ENCODE data around the gene XPO6. TPM values are rescaled to one million over a fixed set of nuclear protein-coding genes. Genes with fewer than 3 reads are reported as not detected.

XPO6 gene
- polyA plus RNA-seq, 1 of the 3 experiments (the other 2 are of a cell fraction): 97.1 TPM

DNA sequence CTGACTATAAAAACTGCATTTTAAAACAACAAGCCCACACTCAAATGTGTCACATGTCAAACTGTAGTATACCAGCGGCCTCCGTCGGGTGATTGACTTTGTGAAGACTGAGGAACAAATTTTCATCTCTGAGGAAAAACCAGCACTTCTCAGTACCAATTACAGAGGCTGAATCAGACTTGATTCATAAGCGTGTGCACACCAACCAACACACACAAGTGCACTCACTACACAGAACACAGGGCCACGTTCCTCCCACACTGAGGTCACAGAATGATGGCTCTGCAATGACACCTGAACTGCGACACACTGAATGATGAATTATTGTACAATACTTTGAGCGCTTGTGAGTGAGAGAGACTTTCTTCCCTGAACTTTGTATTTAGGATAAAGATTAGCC is 29.6 kb downstream of the XPO6 start:
- 89% methylated on average over 7 of the region's 7 CpGs for WGBS (ENCODE audit: low lambda C conversion rate)
- peaks cover 18% of the 10 kb centered on the region for H3F3A ChIP-seq (replicated peaks; ENCODE audit: insufficient read depth)
- no peaks in the 10 kb centered on the region for H3K9me2 ChIP-seq
- peaks cover 63% of the 10 kb centered on the region for H4K20me1 ChIP-seq (ENCODE audit: insufficient read depth)
- H3K27me3 ChIP-seq (ENCODE audit: insufficient read depth): no peaks in the 10 kb centered on the region
- H3K27ac ChIP-seq (ENCODE audit: low read depth in 2 of 2, low read length in 1 of 2): peak overlapping the region; percentile 41 to 68
- no peak overlapping the region for H3K4me3 ChIP-seq (ENCODE audit: low read depth in 2 of 2, low read length in 1 of 2)
- DNase-seq: no peak
- H3K4me2 ChIP-seq: peak overlapping the region; percentile 36; the same call in 1 of the 2 replicates
- no peak overlapping the region for H2AFZ ChIP-seq (ENCODE audit: low read depth)
- H3K4me1 ChIP-seq (ENCODE audit: control insufficient read depth in 1 of 2, insufficient read depth in 2 of 2, low read depth in 1 of 2, low read length in 1 of 2): peaks cover 8 to 29% of the 10 kb centered on the region in 2 experiments
- TF ChIP-seq TAF1 (IDR thresholded peaks at IDR 0.05; ENCODE audit: borderline replicate concordance, low read depth, low read length) (no peak), NFIC (IDR thresholded peaks at IDR 0.05; ENCODE audit: borderline replicate concordance) (no peak), RAD21 (IDR thresholded peaks at IDR 0.05; ENCODE audit: low read length) (no peak), RFX5 (IDR thresholded peaks at IDR 0.05; ENCODE audit: low read length) (no peak), MXI1 (IDR thresholded peaks at IDR 0.05; ENCODE audit: low read depth, low read length) (no peak), TEAD4 (IDR thresholded peaks at IDR 0.05; ENCODE audit: borderline replicate concordance, insufficient read depth) (no peak), FOXJ3 (CRISPR knock-in tag; IDR thresholded peaks at IDR 0.05) (no peak), SIN3A (IDR thresholded peaks at IDR 0.05; ENCODE audit: borderline replicate concordance, low read depth, low read length) (no peak), TCF12 (IDR thresholded peaks at IDR 0.05) (no peak)
- TF ChIP-seq, protein P1, sequence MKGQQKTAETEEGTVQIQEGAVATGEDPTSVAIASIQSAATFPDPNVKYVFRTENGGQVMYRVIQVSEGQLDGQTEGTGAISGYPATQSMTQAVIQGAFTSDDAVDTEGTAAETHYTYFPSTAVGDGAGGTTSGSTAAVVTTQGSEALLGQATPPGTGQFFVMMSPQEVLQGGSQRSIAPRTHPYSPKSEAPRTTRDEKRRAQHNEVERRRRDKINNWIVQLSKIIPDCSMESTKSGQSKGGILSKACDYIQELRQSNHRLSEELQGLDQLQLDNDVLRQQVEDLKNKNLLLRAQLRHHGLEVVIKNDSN (IDR thresholded peaks at IDR 0.05; ENCODE audit: borderline replicate concordance, low read depth): no peak
- TF ChIP-seq, protein P2, sequence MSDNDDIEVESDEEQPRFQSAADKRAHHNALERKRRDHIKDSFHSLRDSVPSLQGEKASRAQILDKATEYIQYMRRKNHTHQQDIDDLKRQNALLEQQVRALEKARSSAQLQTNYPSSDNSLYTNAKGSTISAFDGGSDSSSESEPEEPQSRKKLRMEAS (IDR thresholded peaks at IDR 0.05; ENCODE audit: low read depth): no peak
- TF ChIP-seq, protein P3, sequence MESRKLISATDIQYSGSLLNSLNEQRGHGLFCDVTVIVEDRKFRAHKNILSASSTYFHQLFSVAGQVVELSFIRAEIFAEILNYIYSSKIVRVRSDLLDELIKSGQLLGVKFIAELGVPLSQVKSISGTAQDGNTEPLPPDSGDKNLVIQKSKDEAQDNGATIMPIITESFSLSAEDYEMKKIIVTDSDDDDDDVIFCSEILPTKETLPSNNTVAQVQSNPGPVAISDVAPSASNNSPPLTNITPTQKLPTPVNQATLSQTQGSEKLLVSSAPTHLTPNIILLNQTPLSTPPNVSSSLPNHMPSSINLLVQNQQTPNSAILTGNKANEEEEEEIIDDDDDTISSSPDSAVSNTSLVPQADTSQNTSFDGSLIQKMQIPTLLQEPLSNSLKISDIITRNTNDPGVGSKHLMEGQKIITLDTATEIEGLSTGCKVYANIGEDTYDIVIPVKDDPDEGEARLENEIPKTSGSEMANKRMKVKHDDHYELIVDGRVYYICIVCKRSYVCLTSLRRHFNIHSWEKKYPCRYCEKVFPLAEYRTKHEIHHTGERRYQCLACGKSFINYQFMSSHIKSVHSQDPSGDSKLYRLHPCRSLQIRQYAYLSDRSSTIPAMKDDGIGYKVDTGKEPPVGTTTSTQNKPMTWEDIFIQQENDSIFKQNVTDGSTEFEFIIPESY (IDR thresholded peaks at IDR 0.05; ENCODE audit: borderline replicate concordance, low read depth): no peak
- TF ChIP-seq, protein P4, sequence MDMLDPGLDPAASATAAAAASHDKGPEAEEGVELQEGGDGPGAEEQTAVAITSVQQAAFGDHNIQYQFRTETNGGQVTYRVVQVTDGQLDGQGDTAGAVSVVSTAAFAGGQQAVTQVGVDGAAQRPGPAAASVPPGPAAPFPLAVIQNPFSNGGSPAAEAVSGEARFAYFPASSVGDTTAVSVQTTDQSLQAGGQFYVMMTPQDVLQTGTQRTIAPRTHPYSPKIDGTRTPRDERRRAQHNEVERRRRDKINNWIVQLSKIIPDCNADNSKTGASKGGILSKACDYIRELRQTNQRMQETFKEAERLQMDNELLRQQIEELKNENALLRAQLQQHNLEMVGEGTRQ (IDR thresholded peaks at IDR 0.05; ENCODE audit: borderline replicate concordance, low read depth, low read length): no peak
- TF ChIP-seq, protein P5, sequence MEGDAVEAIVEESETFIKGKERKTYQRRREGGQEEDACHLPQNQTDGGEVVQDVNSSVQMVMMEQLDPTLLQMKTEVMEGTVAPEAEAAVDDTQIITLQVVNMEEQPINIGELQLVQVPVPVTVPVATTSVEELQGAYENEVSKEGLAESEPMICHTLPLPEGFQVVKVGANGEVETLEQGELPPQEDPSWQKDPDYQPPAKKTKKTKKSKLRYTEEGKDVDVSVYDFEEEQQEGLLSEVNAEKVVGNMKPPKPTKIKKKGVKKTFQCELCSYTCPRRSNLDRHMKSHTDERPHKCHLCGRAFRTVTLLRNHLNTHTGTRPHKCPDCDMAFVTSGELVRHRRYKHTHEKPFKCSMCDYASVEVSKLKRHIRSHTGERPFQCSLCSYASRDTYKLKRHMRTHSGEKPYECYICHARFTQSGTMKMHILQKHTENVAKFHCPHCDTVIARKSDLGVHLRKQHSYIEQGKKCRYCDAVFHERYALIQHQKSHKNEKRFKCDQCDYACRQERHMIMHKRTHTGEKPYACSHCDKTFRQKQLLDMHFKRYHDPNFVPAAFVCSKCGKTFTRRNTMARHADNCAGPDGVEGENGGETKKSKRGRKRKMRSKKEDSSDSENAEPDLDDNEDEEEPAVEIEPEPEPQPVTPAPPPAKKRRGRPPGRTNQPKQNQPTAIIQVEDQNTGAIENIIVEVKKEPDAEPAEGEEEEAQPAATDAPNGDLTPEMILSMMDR (IDR thresholded peaks at IDR 0.05): no peak
- TF ChIP-seq, protein P6, sequence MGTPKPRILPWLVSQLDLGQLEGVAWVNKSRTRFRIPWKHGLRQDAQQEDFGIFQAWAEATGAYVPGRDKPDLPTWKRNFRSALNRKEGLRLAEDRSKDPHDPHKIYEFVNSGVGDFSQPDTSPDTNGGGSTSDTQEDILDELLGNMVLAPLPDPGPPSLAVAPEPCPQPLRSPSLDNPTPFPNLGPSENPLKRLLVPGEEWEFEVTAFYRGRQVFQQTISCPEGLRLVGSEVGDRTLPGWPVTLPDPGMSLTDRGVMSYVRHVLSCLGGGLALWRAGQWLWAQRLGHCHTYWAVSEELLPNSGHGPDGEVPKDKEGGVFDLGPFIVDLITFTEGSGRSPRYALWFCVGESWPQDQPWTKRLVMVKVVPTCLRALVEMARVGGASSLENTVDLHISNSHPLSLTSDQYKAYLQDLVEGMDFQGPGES (IDR thresholded peaks at IDR 0.05; ENCODE audit: low read depth, low read length): no peak
- TF ChIP-seq, protein P7, sequence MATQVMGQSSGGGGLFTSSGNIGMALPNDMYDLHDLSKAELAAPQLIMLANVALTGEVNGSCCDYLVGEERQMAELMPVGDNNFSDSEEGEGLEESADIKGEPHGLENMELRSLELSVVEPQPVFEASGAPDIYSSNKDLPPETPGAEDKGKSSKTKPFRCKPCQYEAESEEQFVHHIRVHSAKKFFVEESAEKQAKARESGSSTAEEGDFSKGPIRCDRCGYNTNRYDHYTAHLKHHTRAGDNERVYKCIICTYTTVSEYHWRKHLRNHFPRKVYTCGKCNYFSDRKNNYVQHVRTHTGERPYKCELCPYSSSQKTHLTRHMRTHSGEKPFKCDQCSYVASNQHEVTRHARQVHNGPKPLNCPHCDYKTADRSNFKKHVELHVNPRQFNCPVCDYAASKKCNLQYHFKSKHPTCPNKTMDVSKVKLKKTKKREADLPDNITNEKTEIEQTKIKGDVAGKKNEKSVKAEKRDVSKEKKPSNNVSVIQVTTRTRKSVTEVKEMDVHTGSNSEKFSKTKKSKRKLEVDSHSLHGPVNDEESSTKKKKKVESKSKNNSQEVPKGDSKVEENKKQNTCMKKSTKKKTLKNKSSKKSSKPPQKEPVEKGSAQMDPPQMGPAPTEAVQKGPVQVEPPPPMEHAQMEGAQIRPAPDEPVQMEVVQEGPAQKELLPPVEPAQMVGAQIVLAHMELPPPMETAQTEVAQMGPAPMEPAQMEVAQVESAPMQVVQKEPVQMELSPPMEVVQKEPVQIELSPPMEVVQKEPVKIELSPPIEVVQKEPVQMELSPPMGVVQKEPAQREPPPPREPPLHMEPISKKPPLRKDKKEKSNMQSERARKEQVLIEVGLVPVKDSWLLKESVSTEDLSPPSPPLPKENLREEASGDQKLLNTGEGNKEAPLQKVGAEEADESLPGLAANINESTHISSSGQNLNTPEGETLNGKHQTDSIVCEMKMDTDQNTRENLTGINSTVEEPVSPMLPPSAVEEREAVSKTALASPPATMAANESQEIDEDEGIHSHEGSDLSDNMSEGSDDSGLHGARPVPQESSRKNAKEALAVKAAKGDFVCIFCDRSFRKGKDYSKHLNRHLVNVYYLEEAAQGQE (IDR thresholded peaks at IDR 0.05; ENCODE audit: low read depth, low read length): no peak
- H3K9me3 ChIP-seq: peaks cover 5% of the 10 kb centered on the region; the same call in 1 of the 2 replicates
- H3K9ac ChIP-seq: no peak overlapping the region
- peaks cover 14 to 17% of the 10 kb centered on the region in 2 experiments for H3K36me3 ChIP-seq (replicated peaks in 1 of 2; ENCODE audit: control insufficient read depth in 1 of 2, insufficient read depth in 2 of 2, low read length in 1 of 2)
- ChIA-PET POLR2A (no interaction called here), CTCF (no interaction called here)
- peaks cover 96% of the 10 kb centered on the region for H3K79me2 ChIP-seq (ENCODE audit: insufficient read depth)
